ENCODE results near the gene TMEM151B. TPM values are rescaled to one million over a fixed set of nuclear protein-coding genes. Genes with fewer than 3 reads are reported as not detected.

Gene TMEM151B
- total RNA-seq, 4 donors from 2014 or later = 0.27 to 0.69 TPM; not detected in 2

- ATAC-seq = peak; percentile 56
- no CpG with 5 or more reads among the region's 109 CpGs for WGBS, 2 donors (ENCODE audit: low coverage in 1 of 2)
- Histone ChIP-seq H3K4me1 (peaks cover 0 to 20% (median 4%) of the 10 kb centered on the region in 3 donors), H3K36me3 (no peaks in the 10 kb centered on the region), H3K27me3 (peaks cover 94% of the 10 kb centered on the region), H3K4me3 (peak overlapping the region in 1 of 2 donors; percentile 45), H3K9me3 (no peaks in the 10 kb centered on the region), H3K27ac (no peak overlapping the region)
- TF ChIP-seq EP300 (IDR thresholded peaks at IDR 0.05) (no peak), POLR2A (IDR thresholded peaks at IDR 0.05) (peak in 1 of 2 donors; percentile 5), CTCF (IDR thresholded peaks at IDR 0.05) (no peak)
These were observed 5.7 kb downstream of the TMEM151B start for GRCh38 chr6:44275749-44276648.

GRCh38 chr6:44276667-44277640 is 6.7 kb downstream of the TMEM151B start:
- no peak for ATAC-seq

GRCh38 chr6:44277763-44278162 is 7.5 kb downstream of the TMEM151B start:
- Histone ChIP-seq H3K9me3 (no peaks in the 10 kb centered on the region), H3K27ac (no peak overlapping the region), H3K36me3 (no peaks in the 10 kb centered on the region), H3K4me1 (peaks cover 0 to 16% (median 4%) of the 10 kb centered on the region in 3 donors), H3K27me3 (peaks cover 84% of the 10 kb centered on the region), H3K4me3 (no peak overlapping the region)
- TF ChIP-seq POLR2A (IDR thresholded peaks at IDR 0.05) = no peak
- TF ChIP-seq EP300 (IDR thresholded peaks at IDR 0.05) = no peak
- no peak for TF ChIP-seq POLR2AphosphoS5 (IDR thresholded peaks at IDR 0.05)
- no peak for TF ChIP-seq CTCF (IDR thresholded peaks at IDR 0.05)
- ATAC-seq = no peak
- WGBS, 2 donors (ENCODE audit: low coverage in 1 of 2) = 83% methylated on average over 1 to 6 of the region's 7 CpGs

More at GRCh38 chr6:44276667-44277640, 6.7 kb downstream of the TMEM151B start:
- TF ChIP-seq CTCF (IDR thresholded peaks at IDR 0.05) (no peak), EP300 (IDR thresholded peaks at IDR 0.05) (no peak), POLR2AphosphoS5 (IDR thresholded peaks at IDR 0.05) (no peak), POLR2A (IDR thresholded peaks at IDR 0.05) (no peak)
- H3K27me3 ChIP-seq = peaks cover 87% of the 10 kb centered on the region
- H3K4me3 ChIP-seq = peak overlapping the region in 1 of 2 donors; percentile 45
- no peak overlapping the region for H3K27ac ChIP-seq
- H3K9me3 ChIP-seq = no peaks in the 10 kb centered on the region
- 17% methylated on average over 1 of the region's 23 CpGs; no CpG with 5 or more reads in 1 of the 2 donors for WGBS, 2 donors (ENCODE audit: low coverage in 1 of 2)
- peaks cover 0 to 16% (median 4%) of the 10 kb centered on the region in 3 donors for H3K4me1 ChIP-seq
- H3K36me3 ChIP-seq = no peaks in the 10 kb centered on the region

GRCh38 chr6:44278315-44278714 is 8.1 kb downstream of the TMEM151B start:
- 63 to 65% methylated on average over 1 to 2 of the region's 3 CpGs for WGBS, 2 donors (ENCODE audit: low coverage in 1 of 2)
- no peak overlapping the region for H3K27ac ChIP-seq
- no peak for TF ChIP-seq POLR2A (IDR thresholded peaks at IDR 0.05)
- no peak for TF ChIP-seq POLR2AphosphoS5 (IDR thresholded peaks at IDR 0.05)
- TF ChIP-seq EP300 (IDR thresholded peaks at IDR 0.05) = no peak
- no peak for TF ChIP-seq CTCF (IDR thresholded peaks at IDR 0.05)
- no peaks in the 10 kb centered on the region for H3K9me3 ChIP-seq
- peaks cover 83% of the 10 kb centered on the region for H3K27me3 ChIP-seq
- H3K4me1 ChIP-seq = peaks cover 0 to 16% (median 4%) of the 10 kb centered on the region in 3 donors
- no peak for ATAC-seq
- no peak overlapping the region for H3K4me3 ChIP-seq
- no peaks in the 10 kb centered on the region for H3K36me3 ChIP-seq
